NCI-H2227 (cell line): Measurements from ENCODE around the gene RNASE13.
"Not testable (repeated sequence)": the region's sequence is repeated elsewhere in the genome, so short reads cannot be mapped to it uniquely, and the experiment has no call there.

ENCODE experiments used
- DNase-seq: peaks from one replicate; lab custom pipeline; 2025; ENCODE audit not compliant: unreplicated experiment; lab: John Stamatoyannopoulos, UW

RNASE13 gene

DNA sequence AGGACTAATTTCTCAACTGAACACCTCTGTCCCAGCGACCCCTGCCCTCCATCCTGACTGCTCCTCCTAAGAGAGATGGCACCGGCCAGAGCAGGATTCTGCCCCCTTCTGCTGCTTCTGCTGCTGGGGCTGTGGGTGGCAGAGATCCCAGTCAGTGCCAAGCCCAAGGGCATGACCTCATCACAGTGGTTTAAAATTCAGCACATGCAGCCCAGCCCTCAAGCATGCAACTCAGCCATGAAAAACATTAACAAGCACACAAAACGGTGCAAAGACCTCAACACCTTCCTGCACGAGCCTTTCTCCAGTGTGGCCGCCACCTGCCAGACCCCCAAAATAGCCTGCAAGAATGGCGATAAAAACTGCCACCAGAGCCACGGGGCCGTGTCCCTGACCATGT lies 8.3 kb upstream of the RNASE13 start:
- no peak for DNase-seq

- no peak for DNase-seq
Measured at GRCh38 chr14:21041676-21042433, 7.2 kb upstream of the RNASE13 start, which contains the start of gene RNASE7. RNASE7 (plus strand) TSS chr14:21042362; CDS start chr14:21042993, 631 bp downstream.

- DNase-seq = not testable (repeated sequence)
Measured at GRCh38 chr14:21040941-21041340, 6.3 kb upstream of the RNASE13 start.

DNA sequence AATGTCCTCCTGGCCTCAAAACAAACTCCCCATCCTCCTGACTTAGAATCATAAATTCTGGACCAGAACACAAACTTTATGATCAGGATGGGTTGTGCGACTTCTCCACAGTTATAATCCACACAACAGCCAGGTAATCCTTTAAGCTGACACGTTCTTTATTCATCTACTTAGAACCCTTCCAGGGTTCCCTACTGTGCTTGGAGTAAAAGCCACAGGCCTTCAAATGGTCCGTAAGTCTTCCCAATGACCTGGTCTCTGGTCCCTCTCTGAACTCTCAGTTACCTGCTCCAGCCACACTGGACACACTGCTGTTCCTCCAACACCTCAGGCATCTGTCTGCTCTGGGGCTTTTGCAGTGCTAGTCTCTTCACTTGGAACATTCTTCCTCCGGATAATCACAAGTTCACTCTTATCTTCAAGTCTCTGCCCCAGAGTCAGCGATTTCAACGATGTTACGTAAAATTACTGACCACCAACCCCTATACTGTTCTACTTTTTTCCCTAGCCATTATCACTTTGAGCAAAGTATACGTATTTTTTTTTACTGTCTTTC lies 5.8 kb upstream of the RNASE13 start:
- no peak for DNase-seq

GRCh38 chr14:21039585-21040369 lies 5.2 kb upstream of the RNASE13 start:
- peak; percentile 48 for DNase-seq

DNA sequence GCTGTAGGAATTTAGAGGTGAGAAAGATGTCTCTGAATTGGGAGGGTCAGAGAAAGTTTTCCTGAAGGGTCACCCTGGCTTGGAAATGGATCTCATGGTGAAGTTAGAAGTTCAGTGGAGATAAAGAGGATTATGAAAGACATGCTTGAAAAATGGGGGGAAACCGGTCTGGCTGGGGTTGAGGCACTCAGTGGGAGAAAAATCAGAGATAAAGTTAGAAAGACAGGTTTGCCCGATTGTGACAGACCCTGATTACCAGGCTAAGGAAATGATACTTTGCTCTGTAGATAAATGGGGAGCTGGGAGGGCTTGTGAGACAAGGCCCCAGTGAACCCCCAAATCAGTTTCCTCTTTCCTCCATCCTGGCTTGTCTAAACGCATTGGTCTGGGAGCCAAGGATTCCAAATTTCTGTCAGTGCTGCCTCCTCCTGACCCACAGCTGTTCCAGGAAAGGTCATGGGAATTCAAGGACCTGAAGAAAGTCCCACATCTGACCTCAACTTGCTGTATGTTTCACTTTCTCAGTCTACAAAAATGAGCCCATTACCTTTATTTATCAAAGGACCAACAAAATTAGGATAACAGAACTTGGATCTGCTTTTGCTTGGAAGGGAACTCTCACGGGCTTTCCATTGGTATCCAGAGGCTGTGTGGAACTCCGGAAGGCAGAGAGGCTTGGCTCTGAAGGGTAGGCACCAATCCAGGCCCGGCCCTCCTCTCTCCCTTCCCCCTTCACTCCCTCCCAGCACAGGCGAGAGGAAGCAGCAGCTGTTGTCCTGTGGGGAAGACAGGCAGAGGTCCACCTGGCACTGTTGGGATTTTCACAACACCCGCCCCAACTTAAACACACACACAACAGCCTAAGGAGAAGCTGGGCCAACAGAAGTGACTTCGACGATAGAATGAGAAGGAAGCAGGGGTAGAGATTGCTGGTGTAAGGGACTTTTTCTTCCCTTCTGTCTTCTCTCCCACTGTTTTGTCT lies 4.1 kb upstream of the RNASE13 start:
- peak; percentile 47 for DNase-seq

- no peak for DNase-seq
Measured at GRCh38 chr14:21037156-21037555, 2.5 kb upstream of the RNASE13 start.

- no peak for DNase-seq
Measured at GRCh38 chr14:21036751-21037150, 2.1 kb upstream of the RNASE13 start.

GRCh38 chr14:21033133-21033698 lies 1.4 kb downstream of the RNASE13 start:
- DNase-seq = no peak

DNA sequence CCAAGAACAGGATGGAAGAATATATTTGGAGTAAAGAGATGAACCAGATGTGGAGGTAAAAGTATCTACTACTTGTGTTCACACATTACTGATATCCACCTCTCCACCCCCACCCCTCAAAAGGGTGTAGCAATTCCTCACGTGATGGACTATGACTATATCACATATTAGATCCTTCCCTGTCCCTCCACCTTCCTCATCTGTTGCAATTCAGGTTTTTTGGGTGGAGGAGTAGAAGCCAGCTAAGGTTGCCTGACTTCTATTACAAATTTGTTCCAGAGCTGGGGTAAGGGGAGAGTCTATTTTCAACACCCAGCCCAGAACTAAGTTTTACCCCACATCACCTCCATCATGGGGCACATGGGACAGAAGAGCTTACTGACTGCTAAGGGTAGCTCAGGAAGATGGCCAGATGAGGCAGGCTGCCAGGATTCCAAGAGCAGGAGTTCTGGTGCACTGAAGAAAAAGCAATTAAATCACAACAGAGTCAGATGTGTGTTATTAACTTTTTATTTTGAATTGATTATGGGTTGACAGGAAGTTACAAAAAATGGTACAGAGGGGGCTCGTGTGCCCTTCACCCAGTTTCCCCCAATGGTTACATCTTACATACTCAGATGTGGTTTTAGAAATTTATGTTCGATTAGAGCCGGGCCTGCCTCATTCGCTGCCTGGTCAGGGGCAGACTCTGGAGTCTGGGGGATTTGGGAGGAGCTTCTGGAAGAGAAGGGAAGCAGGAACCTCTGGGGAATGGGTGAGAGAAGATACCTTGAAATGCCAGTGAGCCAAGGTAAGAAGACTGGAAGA lies 2.1 kb downstream of the RNASE13 start:
- DNase-seq = no peak

DNA sequence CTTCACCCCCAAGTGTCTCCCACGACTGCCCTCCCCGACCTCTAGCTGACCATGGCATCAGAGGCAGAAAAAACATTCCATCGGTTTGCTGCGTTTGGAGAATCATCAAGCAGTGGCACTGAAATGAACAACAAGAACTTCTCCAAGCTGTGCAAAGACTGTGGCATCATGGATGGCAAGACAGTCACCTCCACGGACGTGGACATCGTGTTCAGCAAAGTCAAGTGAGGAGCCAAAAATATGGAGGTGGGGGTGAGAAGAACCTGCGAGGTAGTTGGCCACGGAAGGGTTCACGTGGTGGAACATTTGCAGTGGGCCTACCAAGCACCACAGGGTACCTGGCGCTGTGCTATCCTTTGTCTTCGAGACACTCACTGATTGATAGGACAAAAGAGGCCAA lies 4.1 kb downstream of the RNASE13 start:
- no peak for DNase-seq

- no peak for DNase-seq
Measured at GRCh38 chr14:21029917-21030316, 4.7 kb downstream of the RNASE13 start, which contains the start of gene TPPP2. TPPP2 (plus strand) TSS chr14:21030217; CDS start chr14:21030582, 365 bp downstream.

- no peak for DNase-seq
Measured at GRCh38 chr14:21026988-21027315, 7.7 kb downstream of the RNASE13 start.

DNA sequence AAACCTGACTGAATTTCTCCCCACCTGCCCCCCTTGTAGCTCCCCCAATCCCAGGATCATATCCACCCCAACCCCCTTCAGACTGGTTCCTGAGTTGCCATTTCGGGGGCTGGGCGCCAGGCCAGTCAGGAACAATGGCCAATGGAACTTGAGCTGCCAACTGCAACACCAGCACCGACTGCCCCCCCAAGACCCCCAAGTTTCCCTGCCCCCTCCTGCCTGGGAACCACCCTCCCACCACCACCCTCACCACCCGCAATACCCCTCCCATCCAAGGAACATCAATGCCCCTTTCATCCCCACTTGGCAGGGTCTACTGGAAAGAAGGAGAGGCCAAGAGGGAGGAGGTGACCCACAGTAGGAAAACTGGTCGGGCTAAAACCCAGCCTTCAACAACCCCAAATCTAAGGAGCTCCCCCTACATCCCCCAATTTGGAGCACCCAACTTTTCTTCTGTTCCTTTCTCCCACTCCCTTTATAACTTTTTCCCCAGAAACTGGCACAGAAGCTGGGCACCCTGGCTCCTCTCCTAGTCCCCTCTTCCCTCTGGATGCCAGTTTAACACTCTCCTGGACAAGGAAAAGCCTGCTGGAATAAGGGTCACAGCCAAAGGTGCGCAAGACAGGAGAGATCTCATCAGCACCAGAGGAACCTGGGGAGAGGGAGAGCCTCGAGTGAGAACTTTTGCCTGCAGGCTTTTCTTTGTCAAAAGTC lies 8.2 kb downstream of the RNASE13 start:
- DNase-seq = no peak

DNA sequence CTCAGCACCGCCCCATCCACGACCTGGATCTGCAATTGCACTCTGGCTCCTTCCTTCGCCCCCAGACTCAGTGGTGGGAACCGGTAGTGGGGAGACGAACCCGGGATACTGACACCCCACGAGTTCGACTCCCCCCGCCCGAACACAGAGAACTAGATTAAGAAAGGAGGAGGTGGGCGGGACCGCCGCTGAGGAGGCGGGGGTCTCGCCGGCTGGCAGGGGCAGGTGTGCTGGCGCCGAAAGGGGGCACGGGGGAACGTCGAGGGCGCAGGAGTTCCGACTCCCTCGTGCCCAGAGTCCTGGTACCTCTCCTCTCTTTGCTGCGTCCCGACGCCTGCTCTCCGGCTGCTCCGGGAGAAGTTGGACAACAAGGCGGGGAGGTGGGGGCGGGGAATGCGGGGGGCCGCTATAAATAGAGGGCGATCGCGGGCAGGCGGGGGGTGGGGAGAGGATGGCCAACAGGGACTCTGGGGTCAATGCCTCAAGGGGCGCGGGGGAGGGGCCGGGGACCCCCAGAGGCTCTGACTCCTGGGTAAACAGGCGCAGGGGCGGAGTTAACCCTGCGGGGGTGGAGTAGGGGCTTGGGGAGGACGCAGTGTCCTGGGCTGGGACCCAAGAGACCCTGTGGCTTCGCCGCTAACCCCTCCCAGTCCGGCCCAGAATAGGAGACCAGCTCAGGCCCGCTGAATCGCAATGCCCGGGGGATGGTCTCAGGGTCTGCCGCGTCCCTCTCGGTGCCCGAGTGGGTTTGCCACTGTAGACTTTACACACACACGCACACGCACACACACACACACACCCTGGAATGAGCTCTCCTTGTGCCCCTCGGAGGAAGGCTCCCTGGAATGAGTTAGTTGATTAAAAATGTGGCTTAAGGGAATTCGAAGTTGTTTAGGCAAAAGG lies 9.0 kb downstream of the RNASE13 start:
- peak; percentile 53 for DNase-seq

- DNase-seq = peak; percentile 82
Measured at GRCh38 chr14:21024585-21025370, 9.8 kb downstream of the RNASE13 start, which contains the start of gene NDRG2. NDRG2 (minus strand) TSS chr14:21025061; CDS start chr14:21023315, 1,746 bp downstream.
